Fibroblast of the aortic adventitia (primary cell): ENCODE measurements around the gene RRAS2. TPM values are rescaled to one million over a fixed set of nuclear protein-coding genes. Genes with fewer than 3 reads are reported as not detected.
"Not testable (repeated sequence)": the region's sequence is repeated elsewhere in the genome, so short reads cannot be mapped to it uniquely, and the experiment has no call there.

Experiments
- DNase-seq: peaks from one replicate; pipeline ENCODE4 v3.0.0-alpha.2; 2010; ENCODE audit warnings: low read depth
- H3K4me3 ChIP-seq: 2 replicates; pipeline ENCODE4 v1.5.1; 2011; ENCODE audit warnings: low read depth, mild to moderate bottlenecking, control low read depth, low read length, moderate library complexity
- CTCF ChIP-seq: IDR thresholded peaks from 2 replicates; pipeline ENCODE4 v1.5.1; 2011; ENCODE audit warnings: mild to moderate bottlenecking, low read length, control low read depth, inconsistent platforms; ENCODE audit not compliant: insufficient read depth
- total RNA-seq: library from RNA; depleted of rRNA; stranded (reverse); fragments of >200 nt; gene quantifications from 2 replicates; pipeline ENCODE4 v1.2.3, GENCODE V29; 2012; ENCODE audit warnings: low replicate concordance

The RRAS2 gene
- total RNA-seq, 1 donor, result 95.6 TPM

- peak; percentile 89 for TF ChIP-seq CTCF
- no peak overlapping the region for H3K4me3 ChIP-seq
- peak; percentile 86 for DNase-seq
Observed at GRCh38 chr11:14300661-14301304, 58.2 kb downstream of the RRAS2 start.

GRCh38 chr11:14299921-14300320, 59.1 kb downstream of the RRAS2 start:
- TF ChIP-seq CTCF, result no peak
- no peak overlapping the region for H3K4me3 ChIP-seq
- DNase-seq, result no peak

- no peak for TF ChIP-seq CTCF
- DNase-seq, result no peak
- no peak overlapping the region for H3K4me3 ChIP-seq
Observed at GRCh38 chr11:14290422-14290821, 68.6 kb downstream of the RRAS2 start.

- TF ChIP-seq CTCF, result no peak
- no peak overlapping the region for H3K4me3 ChIP-seq
- peak; percentile 84 for DNase-seq
Observed at GRCh38 chr11:14288189-14288935, 70.6 kb downstream of the RRAS2 start.

GRCh38 chr11:14278869-14279268, 80.1 kb downstream of the RRAS2 start:
- DNase-seq, H3K4me3 ChIP-seq: not testable (repeated sequence)

- TF ChIP-seq CTCF, result no peak
- DNase-seq, result peak; percentile 51
- H3K4me3 ChIP-seq, result no peak overlapping the region
Observed at GRCh38 chr11:14275076-14275475, 83.9 kb downstream of the RRAS2 start.

- H3K4me3 ChIP-seq, result no peak overlapping the region
- TF ChIP-seq CTCF, result no peak
- DNase-seq, result no peak
Observed at GRCh38 chr11:14273895-14274294, 85.1 kb downstream of the RRAS2 start.
